Ishikawa (cell line): ENCODE measurements around the gene THADA.

Experiments used
- CEBPB ChIP-seq: IDR thresholded peaks from 2 replicates; pipeline ENCODE4 v1.6.1; 2012
- CREB1 ChIP-seq: IDR thresholded peaks from 2 replicates; pipeline ENCODE4 v1.6.1; 2012; ENCODE audit warnings: low read depth
- EGR1 ChIP-seq: IDR thresholded peaks from 2 replicates; pipeline ENCODE4 v1.6.1; 2012
- EP300 ChIP-seq: IDR thresholded peaks from 2 replicates; pipeline ENCODE4 v1.6.1; 2012; ENCODE audit warnings: borderline replicate concordance
- FOXM1 ChIP-seq: IDR thresholded peaks from 2 replicates; pipeline ENCODE4 v1.6.1; 2012; ENCODE audit warnings: low read depth, borderline replicate concordance
- MAX ChIP-seq: IDR thresholded peaks from 2 replicates; pipeline ENCODE4 v1.6.1; 2012
- RAD21 ChIP-seq: IDR thresholded peaks from 2 replicates; pipeline ENCODE4 v1.6.1; 2012; ENCODE audit warnings: low read depth
- TAF1 ChIP-seq: IDR thresholded peaks from 2 replicates; pipeline ENCODE4 v1.6.1; 2012; ENCODE audit warnings: low read depth, mild to moderate bottlenecking
- TCF12 ChIP-seq: IDR thresholded peaks from 2 replicates; pipeline ENCODE4 v1.6.1; 2012; ENCODE audit warnings: low read depth
- TEAD4 ChIP-seq: IDR thresholded peaks from 2 replicates; pipeline ENCODE4 v1.6.1; 2012
- YY1 ChIP-seq: IDR thresholded peaks from 2 replicates; pipeline ENCODE4 v1.6.1; 2012; ENCODE audit warnings: low read depth
- ZBTB7A ChIP-seq: IDR thresholded peaks from 2 replicates; pipeline ENCODE4 v1.6.1; 2012; ENCODE audit warnings: low read depth
- TF ChIP-seq, protein P1 (sequence below): IDR thresholded peaks from 2 replicates; pipeline ENCODE4 v1.6.1; 2012; ENCODE audit warnings: low read depth, mild to moderate bottlenecking
- TF ChIP-seq, protein P2 (sequence below): IDR thresholded peaks from 2 replicates; pipeline ENCODE4 v1.6.1; 2012

DNA sequence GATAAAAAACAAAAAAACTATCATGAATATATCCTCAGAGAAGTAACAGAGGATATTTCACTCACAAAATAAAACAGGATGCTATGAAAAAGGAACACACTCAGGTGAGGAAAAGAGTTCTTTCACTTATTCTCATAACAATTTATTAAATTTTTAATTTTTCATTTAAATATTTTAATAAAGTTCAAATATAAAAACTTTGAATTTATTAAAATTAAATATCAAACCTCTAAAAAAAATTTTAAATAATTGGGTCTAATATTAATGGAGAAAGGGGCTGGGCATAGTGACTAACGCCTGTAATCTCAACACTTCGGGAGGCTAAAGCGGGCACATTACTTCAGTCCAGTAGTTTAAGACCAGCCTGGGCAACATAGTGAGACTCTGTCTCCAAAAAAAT lies 10.1 kb downstream of the THADA start:
- TF ChIP-seq, protein P1, sequence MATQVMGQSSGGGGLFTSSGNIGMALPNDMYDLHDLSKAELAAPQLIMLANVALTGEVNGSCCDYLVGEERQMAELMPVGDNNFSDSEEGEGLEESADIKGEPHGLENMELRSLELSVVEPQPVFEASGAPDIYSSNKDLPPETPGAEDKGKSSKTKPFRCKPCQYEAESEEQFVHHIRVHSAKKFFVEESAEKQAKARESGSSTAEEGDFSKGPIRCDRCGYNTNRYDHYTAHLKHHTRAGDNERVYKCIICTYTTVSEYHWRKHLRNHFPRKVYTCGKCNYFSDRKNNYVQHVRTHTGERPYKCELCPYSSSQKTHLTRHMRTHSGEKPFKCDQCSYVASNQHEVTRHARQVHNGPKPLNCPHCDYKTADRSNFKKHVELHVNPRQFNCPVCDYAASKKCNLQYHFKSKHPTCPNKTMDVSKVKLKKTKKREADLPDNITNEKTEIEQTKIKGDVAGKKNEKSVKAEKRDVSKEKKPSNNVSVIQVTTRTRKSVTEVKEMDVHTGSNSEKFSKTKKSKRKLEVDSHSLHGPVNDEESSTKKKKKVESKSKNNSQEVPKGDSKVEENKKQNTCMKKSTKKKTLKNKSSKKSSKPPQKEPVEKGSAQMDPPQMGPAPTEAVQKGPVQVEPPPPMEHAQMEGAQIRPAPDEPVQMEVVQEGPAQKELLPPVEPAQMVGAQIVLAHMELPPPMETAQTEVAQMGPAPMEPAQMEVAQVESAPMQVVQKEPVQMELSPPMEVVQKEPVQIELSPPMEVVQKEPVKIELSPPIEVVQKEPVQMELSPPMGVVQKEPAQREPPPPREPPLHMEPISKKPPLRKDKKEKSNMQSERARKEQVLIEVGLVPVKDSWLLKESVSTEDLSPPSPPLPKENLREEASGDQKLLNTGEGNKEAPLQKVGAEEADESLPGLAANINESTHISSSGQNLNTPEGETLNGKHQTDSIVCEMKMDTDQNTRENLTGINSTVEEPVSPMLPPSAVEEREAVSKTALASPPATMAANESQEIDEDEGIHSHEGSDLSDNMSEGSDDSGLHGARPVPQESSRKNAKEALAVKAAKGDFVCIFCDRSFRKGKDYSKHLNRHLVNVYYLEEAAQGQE, result no peak
- no peak for TF ChIP-seq CEBPB
- TF ChIP-seq EP300, result no peak
- TF ChIP-seq ZBTB7A, result no peak
- no peak for TF ChIP-seq RAD21
- no peak for TF ChIP-seq TAF1
- TF ChIP-seq TCF12, result no peak
- TF ChIP-seq MAX, result no peak
- TF ChIP-seq TEAD4, result no peak
- TF ChIP-seq, protein P2, sequence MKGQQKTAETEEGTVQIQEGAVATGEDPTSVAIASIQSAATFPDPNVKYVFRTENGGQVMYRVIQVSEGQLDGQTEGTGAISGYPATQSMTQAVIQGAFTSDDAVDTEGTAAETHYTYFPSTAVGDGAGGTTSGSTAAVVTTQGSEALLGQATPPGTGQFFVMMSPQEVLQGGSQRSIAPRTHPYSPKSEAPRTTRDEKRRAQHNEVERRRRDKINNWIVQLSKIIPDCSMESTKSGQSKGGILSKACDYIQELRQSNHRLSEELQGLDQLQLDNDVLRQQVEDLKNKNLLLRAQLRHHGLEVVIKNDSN, result no peak
- no peak for TF ChIP-seq EGR1
- TF ChIP-seq YY1, result no peak
- TF ChIP-seq CREB1, result no peak
- TF ChIP-seq FOXM1, result no peak
